PFSK-1 (cell line): ENCODE data around the gene RFX2.

ENCODE experiments used
- FOXP2 ChIP-seq: optimal IDR thresholded peaks from 2 replicates; pipeline ENCODE3; 2011; ENCODE audit warnings: borderline replicate concordance, control low read depth, inconsistent platforms; ENCODE audit not compliant: insufficient read depth; ENCODE audit errors: extremely low read length, extremely low read depth
- POLR2AphosphoS5 ChIP-seq: IDR thresholded peaks from 2 replicates; pipeline ENCODE4 v1.6.1; 2012; ENCODE audit warnings: low read depth, mild to moderate bottlenecking, control low read depth, low read length, moderate library complexity
- SIN3A ChIP-seq: IDR thresholded peaks from 2 replicates; pipeline ENCODE4 v1.6.1; 2012; ENCODE audit warnings: mild to moderate bottlenecking, low read length, moderate library complexity, borderline replicate concordance; ENCODE audit not compliant: insufficient read depth
- TAF1 ChIP-seq: IDR thresholded peaks from 2 replicates; pipeline ENCODE4 v1.6.1; 2012; ENCODE audit warnings: low read length, control low read depth, borderline replicate concordance; ENCODE audit not compliant: insufficient read depth
- TF ChIP-seq, protein P1 (sequence below), 2 experiments: IDR thresholded peaks; 2 replicates each; pipeline versions ENCODE4 v1.6.1 to v1.8.0; 2011 to 2012; ENCODE audit warnings: low read depth in 2 of 2, low read length in 2 of 2, control low read depth in 1 of 2, inconsistent platforms in 1 of 2, mild to moderate bottlenecking in 1 of 2, moderate library complexity in 1 of 2; ENCODE audit not compliant: insufficient read depth in 1 of 2

Gene RFX2

DNA sequence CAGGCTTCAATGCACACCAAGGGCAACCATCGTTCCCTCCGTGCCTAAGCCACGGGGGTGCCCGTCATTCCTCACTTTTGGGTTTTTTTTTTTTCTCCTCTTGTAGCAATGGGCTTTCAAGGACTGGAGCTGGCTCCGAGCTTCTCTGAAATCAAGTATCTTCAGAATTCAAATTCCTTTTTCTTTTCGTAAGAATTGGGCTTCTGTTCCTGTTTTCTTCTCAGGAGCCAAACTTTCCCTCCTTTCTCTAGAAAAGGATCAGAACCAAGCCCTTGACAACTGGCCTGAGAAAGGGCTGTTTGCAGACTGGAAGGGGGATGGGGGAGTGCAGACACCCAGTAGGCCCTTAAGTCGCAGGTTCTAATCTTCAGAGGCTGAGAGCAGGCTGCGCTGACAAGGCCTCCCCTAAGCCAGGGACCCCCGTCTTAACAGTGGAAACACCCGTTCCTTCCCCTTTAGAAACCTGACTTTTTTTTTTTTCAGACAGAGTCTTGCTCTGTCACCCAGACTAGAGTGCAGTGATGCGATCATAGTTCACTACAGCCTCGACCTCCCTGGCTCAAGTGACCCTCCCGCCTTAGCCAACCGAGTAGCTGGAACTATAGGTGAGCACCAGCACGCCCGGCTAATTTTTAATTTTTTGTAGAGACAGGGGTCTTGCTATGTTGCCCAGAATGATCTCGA lies 51.6 kb downstream of the RFX2 start:
- TF ChIP-seq, protein P1, sequence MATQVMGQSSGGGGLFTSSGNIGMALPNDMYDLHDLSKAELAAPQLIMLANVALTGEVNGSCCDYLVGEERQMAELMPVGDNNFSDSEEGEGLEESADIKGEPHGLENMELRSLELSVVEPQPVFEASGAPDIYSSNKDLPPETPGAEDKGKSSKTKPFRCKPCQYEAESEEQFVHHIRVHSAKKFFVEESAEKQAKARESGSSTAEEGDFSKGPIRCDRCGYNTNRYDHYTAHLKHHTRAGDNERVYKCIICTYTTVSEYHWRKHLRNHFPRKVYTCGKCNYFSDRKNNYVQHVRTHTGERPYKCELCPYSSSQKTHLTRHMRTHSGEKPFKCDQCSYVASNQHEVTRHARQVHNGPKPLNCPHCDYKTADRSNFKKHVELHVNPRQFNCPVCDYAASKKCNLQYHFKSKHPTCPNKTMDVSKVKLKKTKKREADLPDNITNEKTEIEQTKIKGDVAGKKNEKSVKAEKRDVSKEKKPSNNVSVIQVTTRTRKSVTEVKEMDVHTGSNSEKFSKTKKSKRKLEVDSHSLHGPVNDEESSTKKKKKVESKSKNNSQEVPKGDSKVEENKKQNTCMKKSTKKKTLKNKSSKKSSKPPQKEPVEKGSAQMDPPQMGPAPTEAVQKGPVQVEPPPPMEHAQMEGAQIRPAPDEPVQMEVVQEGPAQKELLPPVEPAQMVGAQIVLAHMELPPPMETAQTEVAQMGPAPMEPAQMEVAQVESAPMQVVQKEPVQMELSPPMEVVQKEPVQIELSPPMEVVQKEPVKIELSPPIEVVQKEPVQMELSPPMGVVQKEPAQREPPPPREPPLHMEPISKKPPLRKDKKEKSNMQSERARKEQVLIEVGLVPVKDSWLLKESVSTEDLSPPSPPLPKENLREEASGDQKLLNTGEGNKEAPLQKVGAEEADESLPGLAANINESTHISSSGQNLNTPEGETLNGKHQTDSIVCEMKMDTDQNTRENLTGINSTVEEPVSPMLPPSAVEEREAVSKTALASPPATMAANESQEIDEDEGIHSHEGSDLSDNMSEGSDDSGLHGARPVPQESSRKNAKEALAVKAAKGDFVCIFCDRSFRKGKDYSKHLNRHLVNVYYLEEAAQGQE (IDR thresholded peaks at IDR 0.05; ENCODE audit: insufficient read depth in 1 of 2, low read depth in 2 of 2, low read length in 2 of 2): no peak
- TF ChIP-seq TAF1 (no peak), SIN3A (no peak), POLR2AphosphoS5 (no peak), FOXP2 (no peak)

DNA sequence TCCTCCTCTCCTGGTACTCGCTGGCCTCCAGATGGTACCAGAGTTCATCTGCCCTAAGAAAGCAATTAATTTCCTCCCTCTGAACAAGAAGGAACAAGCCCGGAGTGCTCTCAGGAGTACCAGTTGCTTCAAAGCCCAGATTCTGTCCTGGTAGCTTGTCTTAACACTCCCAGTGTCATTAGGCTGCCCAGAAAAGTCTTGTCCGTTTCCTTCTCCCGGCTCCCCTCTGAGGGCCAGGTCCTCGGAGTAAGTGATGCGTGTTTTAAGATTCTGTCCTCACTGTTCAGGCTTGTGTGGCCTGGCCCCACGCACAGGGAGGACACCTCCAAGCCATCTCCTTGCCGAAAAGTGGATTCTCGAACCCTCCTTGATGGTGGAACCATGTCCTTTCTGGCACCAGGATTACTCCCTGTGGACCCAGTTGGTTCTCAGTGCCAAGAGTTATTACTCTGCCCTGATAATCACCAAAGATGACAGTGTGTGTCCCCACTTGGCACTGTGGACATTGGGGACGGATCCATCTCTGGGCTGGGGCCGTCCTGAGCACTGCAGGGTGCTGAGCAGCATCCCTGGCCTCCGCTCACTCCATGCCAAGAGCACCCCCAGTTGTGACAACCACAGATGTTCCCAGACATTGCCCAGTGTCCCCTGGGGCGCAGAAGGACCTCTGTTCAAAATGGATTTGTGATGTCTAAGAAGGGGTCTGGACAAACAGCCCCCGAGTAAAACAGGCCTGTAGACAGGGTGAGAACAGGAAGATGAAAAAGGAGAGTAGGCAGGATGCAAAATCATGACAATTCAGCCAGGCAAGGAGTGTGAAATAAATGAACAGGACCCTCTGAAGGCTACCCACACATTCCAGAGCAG lies 52.4 kb downstream of the RFX2 start:
- no peak for TF ChIP-seq POLR2AphosphoS5
- no peak for TF ChIP-seq FOXP2
- no peak for TF ChIP-seq TAF1
- TF ChIP-seq SIN3A: no peak
- TF ChIP-seq, protein P1 (IDR thresholded peaks at IDR 0.05; ENCODE audit: insufficient read depth in 1 of 2, low read depth in 2 of 2, low read length in 2 of 2): no peak

DNA sequence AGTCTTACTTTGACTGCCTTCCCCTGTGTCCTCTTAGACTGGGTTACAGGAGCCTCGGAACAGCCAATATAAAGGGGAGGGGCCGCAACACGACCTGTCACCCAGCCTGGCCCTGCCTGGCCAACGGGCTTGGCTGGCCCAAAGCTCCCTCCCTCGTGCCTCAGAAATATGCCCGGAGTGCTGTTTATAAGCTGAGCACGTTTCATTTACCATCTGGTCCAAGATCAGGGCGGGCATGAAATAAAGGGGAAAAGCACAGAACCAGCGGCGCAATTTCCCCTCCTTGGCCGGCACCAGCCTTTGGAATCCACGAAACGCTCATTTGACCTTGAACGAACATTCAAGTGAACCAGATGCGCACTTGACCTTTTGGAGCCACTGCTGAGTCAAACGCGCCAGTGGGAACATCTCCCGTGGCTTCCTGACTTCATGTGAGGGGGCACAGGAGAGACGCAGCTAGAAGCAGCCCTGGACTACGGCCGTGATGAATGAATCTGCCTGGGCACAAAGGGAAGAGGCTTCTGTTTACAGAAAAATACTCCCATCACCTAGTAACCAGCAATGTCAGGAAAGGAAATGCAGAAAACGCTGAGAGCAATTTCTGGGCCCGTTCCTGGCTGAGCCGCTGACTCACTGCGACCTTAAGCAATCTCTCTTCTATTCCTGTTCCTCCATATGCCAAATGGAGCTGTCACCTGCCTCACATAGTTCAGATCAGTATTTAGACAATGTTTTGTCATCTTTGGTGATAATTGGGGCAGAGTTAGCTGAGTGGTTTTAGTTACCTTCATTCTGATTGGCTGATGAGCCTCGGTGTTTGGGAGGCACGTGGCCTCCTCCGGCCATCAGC lies 53.3 kb downstream of the RFX2 start:
- no peak for TF ChIP-seq SIN3A
- TF ChIP-seq FOXP2: no peak
- no peak for TF ChIP-seq POLR2AphosphoS5
- TF ChIP-seq, protein P1 (IDR thresholded peaks at IDR 0.05; ENCODE audit: insufficient read depth in 1 of 2, low read depth in 2 of 2, low read length in 2 of 2): no peak
- TF ChIP-seq TAF1: no peak

DNA sequence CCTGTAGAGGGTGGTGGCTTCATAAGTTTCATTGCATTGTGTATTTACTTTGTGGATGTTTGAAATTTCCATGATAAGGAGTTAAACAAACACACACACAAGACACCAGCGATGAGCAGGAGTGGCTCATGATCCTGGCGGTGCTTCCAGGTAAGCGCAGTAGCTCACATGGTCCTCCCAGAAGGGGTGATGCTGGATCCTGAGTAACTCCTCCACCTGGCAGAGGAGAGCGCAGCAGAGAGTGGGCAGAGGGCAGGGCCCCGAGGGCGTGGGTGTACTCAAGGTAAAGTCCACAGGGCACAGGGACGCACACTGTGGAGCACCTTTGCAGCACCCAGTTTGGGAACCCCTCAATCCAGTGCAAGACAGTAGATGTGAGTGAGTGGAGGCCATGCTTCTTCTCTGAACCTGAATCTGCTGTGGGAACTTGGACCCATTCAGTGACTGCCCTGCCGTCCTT lies 54.0 kb downstream of the RFX2 start:
- TF ChIP-seq POLR2AphosphoS5 (no peak), TAF1 (no peak), FOXP2 (no peak), SIN3A (no peak)
- TF ChIP-seq, protein P1 (IDR thresholded peaks at IDR 0.05; ENCODE audit: insufficient read depth in 1 of 2, low read depth in 2 of 2, low read length in 2 of 2): no peak
